ENCODE measurements around the gene LRIG1.

Gene LRIG1

GRCh38 chr3:66400411-66401156, 100.2 kb downstream of the LRIG1 start:
- no peak for DNase-seq

- DNase-seq = no peak
Measured at GRCh38 chr3:66399529-66400232, 101.1 kb downstream of the LRIG1 start.

GRCh38 chr3:66398228-66399025, 102.4 kb downstream of the LRIG1 start:
- DNase-seq = no peak

GRCh38 chr3:66397745-66398144, 103.1 kb downstream of the LRIG1 start:
- DNase-seq = no peak

GRCh38 chr3:66396888-66397287, 103.9 kb downstream of the LRIG1 start:
- DNase-seq = no peak

GRCh38 chr3:66396161-66396760, 104.6 kb downstream of the LRIG1 start:
- DNase-seq = no peak

GRCh38 chr3:66395635-66396034, 105.2 kb downstream of the LRIG1 start:
- no peak for DNase-seq

GRCh38 chr3:66394753-66395249, 106.0 kb downstream of the LRIG1 start:
- no peak for DNase-seq

GRCh38 chr3:66394019-66394752, 106.6 kb downstream of the LRIG1 start:
- peak in 1 of 2 experiments; percentile 11 for DNase-seq

GRCh38 chr3:66393333-66394005, 107.4 kb downstream of the LRIG1 start:
- no peak for DNase-seq

- DNase-seq = no peak
Measured at GRCh38 chr3:66392966-66393332, 107.9 kb downstream of the LRIG1 start.

GRCh38 chr3:66392512-66392911, 108.3 kb downstream of the LRIG1 start:
- DNase-seq = no peak

- no peak for DNase-seq
Measured at GRCh38 chr3:66390013-66390412, 110.8 kb downstream of the LRIG1 start.

- DNase-seq = no peak
Measured at GRCh38 chr3:66386925-66387650, 113.7 kb downstream of the LRIG1 start.

- no peak for DNase-seq
Measured at GRCh38 chr3:66386011-66386924, 114.6 kb downstream of the LRIG1 start.

- DNase-seq = no peak
Measured at GRCh38 chr3:66385066-66385465, 115.8 kb downstream of the LRIG1 start.

GRCh38 chr3:66383998-66384745, 116.7 kb downstream of the LRIG1 start:
- no peak for DNase-seq

- no peak for DNase-seq
Measured at GRCh38 chr3:66383023-66383422, 117.8 kb downstream of the LRIG1 start.

GRCh38 chr3:66382142-66382541, 118.7 kb downstream of the LRIG1 start:
- no peak for DNase-seq
